ENCODE results near the gene RNF8.
A peak's percentile ranks its signal among the peaks of the same experiment; 100 is the strongest.

RNF8 gene

DNA sequence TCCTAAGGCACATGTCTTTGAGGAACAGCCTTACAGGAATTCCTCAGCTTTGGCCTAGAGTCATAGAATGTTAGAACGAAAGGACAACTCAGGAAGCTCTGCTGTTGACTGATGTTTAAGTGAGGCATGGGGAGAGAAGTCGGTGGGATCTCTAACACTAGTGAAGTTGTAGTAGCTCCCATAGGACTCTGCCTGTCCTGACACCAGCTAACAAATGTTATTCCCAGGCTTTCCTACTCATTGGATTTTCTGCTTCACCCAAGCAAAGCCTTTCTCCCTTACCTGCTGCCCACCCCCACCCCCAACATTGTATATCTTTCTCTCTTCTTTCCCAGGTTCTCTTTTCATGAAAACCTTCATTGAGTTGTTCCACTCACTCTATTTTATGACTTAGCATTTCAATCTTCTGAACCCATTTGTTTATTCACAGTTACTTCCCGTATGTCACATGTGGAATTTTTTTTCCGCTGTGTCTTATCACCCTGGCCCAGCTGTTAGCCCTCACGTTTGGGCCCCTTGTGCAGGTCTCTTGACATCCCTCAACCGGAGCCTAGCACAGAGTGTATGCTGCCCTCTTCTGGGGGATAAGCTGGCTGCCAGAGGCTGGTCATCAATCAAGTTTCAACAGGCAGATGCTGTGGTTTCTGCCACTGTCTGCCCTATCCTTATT lies 39.2 kb upstream of the RNF8 start:
- POLR2A ChIA-PET, result no interaction called here
- no peak overlapping the region for H3K4me3 ChIP-seq (ENCODE audit: low read depth, low read length)
- CTCF ChIA-PET, result interaction anchor here (0.7 to 12.7 kb wide), 10 partner anchors 10 to 377 kb away, joined by 3 to 124 read pairs (median 4); no protein-coding TSS in a partner anchor
- DNase-seq (ENCODE audit: low read depth, low spot score), result no peak
- TF ChIP-seq CTCF (IDR thresholded peaks at IDR 0.05; ENCODE audit: insufficient read depth, low read length, missing control alignments), result peak; percentile 58

DNA sequence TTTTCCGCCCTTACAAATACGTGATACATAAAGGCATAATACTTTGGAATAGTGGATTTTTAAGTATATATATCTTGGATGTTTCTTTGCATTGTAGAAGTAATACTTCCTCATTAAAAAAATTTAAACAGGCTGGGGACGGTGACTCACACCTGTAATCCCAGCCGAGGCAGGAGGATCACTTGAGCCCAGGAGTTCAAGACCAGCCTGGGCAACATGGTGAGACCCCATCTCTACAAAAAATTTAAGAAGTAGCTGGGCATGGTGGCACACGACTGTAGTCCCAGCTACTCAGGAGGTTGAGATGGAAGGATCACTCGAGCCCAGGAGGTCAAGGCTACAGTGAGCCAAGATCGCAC lies 38.6 kb upstream of the RNF8 start:
- CTCF ChIA-PET, result interaction anchor here (1.0 to 12.7 kb wide), 5 partner anchors 10 to 285 kb away, joined by 3 to 124 read pairs (median 38); no protein-coding TSS in a partner anchor
- no peak overlapping the region for H3K4me3 ChIP-seq (ENCODE audit: low read depth, low read length)
- TF ChIP-seq CTCF (IDR thresholded peaks at IDR 0.05; ENCODE audit: insufficient read depth, low read length, missing control alignments), result no peak
- POLR2A ChIA-PET, result no interaction called here
- no peak for DNase-seq (ENCODE audit: low read depth, low spot score)

DNA sequence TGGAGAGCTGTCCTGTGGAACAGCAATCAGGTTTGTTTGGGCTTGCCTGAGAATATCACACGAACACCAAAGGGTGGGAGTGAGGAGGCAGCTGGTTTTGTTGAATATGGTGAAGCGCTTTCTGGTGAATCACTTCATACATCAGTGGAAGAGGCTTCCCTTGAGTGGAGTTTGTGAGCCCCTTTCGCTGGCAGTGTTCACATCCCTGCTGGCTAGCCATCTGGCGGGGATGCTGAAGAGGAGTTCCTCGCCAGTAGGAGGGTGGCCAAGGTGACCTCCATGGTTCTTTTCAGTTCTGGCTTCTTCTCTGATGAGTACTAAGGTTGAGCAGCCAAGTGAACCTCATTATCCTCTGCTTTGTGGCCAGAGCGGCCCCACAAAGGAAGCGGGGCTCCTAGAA lies 37.7 kb upstream of the RNF8 start:
- no peak overlapping the region for H3K4me3 ChIP-seq (ENCODE audit: low read depth, low read length)
- TF ChIP-seq CTCF (IDR thresholded peaks at IDR 0.05; ENCODE audit: insufficient read depth, low read length, missing control alignments), result no peak
- ChIA-PET POLR2A (no interaction called here), CTCF (interaction anchor here (1.3 to 12.7 kb wide), 5 partner anchors 9 to 106 kb away, joined by 3 to 124 read pairs (median 38); no protein-coding TSS in a partner anchor)
- DNase-seq (ENCODE audit: low read depth, low spot score), result no peak

- DNase-seq (ENCODE audit: low read depth, low spot score), result no peak
- no peak overlapping the region for H3K4me3 ChIP-seq (ENCODE audit: low read depth, low read length)
- no peak for TF ChIP-seq CTCF (IDR thresholded peaks at IDR 0.05; ENCODE audit: insufficient read depth, low read length, missing control alignments)
- POLR2A ChIA-PET, result no interaction called here
- CTCF ChIA-PET, result interaction anchor here (1.2 to 12.7 kb wide), 4 partner anchors 8 to 107 kb away, joined by 4 to 124 read pairs (median 39); no protein-coding TSS in a partner anchor
Measured at GRCh38 chr6:37317312-37318038, 36.3 kb upstream of the RNF8 start.

- H3K4me3 ChIP-seq (ENCODE audit: low read depth, low read length), result no peak overlapping the region
- TF ChIP-seq CTCF (IDR thresholded peaks at IDR 0.05; ENCODE audit: insufficient read depth, low read length, missing control alignments), result no peak
- CTCF ChIA-PET, result interaction anchor here (1.3 to 1.6 kb wide), 2 partner anchors 22 to 373 kb away, joined by 6 to 7 read pairs; no protein-coding TSS in a partner anchor
- DNase-seq (ENCODE audit: low read depth, low spot score), result no peak
- POLR2A ChIA-PET, result no interaction called here
Measured at GRCh38 chr6:37319156-37319555, 34.6 kb upstream of the RNF8 start.

DNA sequence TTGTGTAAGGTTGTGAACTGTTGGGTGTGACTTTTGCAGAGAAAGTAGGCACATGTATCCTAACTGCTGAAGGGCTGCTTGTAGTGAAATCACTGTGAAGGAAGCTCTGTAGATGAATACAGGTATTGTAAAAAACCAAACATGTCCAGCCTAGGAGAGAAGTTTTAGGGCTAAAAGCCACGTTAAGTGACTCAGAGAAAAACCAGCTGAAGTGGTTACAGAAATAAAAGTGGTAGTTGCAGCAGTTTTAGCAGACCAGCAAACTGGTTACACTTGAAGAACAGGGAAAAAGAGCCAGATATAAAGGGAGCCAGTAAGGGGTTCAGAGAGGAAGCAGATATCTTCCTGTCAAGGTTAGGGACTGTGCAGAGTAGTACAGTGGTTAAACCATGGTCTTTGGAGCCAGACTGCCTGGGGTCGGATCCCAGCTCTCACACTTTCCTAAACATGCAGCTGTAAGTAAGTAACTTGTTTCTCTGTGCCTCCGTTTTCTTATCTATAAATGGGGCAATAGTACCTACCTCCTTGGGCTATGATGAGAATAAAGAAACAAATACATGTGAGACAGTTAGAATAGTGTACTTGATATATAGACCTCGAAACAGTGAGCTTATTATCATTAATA lies 33.8 kb upstream of the RNF8 start:
- DNase-seq (ENCODE audit: low read depth, low spot score), result no peak
- ChIA-PET POLR2A (interaction anchor here (0.5 kb wide), 1 partner anchor 157 kb away, joined by 3 read pairs; no protein-coding TSS in a partner anchor), CTCF (interaction anchor here (0.5 to 1.6 kb wide), 8 partner anchors 13 to 372 kb away, joined by 3 to 7 read pairs (median 4); no protein-coding TSS in a partner anchor)
- no peak overlapping the region for H3K4me3 ChIP-seq (ENCODE audit: low read depth, low read length)
- TF ChIP-seq CTCF (IDR thresholded peaks at IDR 0.05; ENCODE audit: insufficient read depth, low read length, missing control alignments), result no peak
